ENCODE data around the gene CSNK2A1. TPM values are rescaled to one million over a fixed set of nuclear protein-coding genes. Genes with fewer than 3 reads are reported as not detected.
A peak's percentile ranks its signal among the peaks of the same experiment; 100 is the strongest.

Gene CSNK2A1
- total and polyA plus RNA-seq, 2 of the 8 experiments (the other 6 are each of a cell fraction or from before 2014, with no cell fraction given), result 117 to 260 TPM

DNA sequence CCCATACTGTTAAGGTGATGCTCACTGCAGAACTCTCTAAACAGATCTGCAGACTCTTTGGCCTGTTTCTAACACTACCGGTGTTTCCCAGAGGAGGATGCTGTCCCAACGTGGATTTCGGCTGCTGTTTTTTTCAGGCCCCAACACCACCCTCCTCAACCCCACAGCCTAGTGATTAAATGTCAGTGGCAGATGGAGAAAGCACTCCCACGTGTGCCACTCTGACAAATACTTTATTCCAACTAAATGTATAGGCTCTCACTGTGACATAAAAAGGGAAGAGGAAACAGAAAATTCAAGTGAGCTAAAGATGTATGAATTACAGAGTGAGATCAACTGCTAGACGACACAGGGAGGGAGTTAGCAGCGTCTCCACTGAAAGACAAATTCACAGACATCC lies 84.8 kb downstream of the CSNK2A1 start (continued):
- TF ChIP-seq, protein P1, sequence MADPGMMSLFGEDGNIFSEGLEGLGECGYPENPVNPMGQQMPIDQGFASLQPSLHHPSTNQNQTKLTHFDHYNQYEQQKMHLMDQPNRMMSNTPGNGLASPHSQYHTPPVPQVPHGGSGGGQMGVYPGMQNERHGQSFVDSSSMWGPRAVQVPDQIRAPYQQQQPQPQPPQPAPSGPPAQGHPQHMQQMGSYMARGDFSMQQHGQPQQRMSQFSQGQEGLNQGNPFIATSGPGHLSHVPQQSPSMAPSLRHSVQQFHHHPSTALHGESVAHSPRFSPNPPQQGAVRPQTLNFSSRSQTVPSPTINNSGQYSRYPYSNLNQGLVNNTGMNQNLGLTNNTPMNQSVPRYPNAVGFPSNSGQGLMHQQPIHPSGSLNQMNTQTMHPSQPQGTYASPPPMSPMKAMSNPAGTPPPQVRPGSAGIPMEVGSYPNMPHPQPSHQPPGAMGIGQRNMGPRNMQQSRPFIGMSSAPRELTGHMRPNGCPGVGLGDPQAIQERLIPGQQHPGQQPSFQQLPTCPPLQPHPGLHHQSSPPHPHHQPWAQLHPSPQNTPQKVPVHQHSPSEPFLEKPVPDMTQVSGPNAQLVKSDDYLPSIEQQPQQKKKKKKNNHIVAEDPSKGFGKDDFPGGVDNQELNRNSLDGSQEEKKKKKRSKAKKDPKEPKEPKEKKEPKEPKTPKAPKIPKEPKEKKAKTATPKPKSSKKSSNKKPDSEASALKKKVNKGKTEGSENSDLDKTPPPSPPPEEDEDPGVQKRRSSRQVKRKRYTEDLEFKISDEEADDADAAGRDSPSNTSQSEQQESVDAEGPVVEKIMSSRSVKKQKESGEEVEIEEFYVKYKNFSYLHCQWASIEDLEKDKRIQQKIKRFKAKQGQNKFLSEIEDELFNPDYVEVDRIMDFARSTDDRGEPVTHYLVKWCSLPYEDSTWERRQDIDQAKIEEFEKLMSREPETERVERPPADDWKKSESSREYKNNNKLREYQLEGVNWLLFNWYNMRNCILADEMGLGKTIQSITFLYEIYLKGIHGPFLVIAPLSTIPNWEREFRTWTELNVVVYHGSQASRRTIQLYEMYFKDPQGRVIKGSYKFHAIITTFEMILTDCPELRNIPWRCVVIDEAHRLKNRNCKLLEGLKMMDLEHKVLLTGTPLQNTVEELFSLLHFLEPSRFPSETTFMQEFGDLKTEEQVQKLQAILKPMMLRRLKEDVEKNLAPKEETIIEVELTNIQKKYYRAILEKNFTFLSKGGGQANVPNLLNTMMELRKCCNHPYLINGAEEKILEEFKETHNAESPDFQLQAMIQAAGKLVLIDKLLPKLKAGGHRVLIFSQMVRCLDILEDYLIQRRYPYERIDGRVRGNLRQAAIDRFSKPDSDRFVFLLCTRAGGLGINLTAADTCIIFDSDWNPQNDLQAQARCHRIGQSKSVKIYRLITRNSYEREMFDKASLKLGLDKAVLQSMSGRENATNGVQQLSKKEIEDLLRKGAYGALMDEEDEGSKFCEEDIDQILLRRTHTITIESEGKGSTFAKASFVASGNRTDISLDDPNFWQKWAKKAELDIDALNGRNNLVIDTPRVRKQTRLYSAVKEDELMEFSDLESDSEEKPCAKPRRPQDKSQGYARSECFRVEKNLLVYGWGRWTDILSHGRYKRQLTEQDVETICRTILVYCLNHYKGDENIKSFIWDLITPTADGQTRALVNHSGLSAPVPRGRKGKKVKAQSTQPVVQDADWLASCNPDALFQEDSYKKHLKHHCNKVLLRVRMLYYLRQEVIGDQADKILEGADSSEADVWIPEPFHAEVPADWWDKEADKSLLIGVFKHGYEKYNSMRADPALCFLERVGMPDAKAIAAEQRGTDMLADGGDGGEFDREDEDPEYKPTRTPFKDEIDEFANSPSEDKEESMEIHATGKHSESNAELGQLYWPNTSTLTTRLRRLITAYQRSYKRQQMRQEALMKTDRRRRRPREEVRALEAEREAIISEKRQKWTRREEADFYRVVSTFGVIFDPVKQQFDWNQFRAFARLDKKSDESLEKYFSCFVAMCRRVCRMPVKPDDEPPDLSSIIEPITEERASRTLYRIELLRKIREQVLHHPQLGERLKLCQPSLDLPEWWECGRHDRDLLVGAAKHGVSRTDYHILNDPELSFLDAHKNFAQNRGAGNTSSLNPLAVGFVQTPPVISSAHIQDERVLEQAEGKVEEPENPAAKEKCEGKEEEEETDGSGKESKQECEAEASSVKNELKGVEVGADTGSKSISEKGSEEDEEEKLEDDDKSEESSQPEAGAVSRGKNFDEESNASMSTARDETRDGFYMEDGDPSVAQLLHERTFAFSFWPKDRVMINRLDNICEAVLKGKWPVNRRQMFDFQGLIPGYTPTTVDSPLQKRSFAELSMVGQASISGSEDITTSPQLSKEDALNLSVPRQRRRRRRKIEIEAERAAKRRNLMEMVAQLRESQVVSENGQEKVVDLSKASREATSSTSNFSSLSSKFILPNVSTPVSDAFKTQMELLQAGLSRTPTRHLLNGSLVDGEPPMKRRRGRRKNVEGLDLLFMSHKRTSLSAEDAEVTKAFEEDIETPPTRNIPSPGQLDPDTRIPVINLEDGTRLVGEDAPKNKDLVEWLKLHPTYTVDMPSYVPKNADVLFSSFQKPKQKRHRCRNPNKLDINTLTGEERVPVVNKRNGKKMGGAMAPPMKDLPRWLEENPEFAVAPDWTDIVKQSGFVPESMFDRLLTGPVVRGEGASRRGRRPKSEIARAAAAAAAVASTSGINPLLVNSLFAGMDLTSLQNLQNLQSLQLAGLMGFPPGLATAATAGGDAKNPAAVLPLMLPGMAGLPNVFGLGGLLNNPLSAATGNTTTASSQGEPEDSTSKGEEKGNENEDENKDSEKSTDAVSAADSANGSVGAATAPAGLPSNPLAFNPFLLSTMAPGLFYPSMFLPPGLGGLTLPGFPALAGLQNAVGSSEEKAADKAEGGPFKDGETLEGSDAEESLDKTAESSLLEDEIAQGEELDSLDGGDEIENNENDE (IDR thresholded peaks at IDR 0.05; ENCODE audit: insufficient replicate concordance, low read length), result no peak
- TF ChIP-seq, protein P2, sequence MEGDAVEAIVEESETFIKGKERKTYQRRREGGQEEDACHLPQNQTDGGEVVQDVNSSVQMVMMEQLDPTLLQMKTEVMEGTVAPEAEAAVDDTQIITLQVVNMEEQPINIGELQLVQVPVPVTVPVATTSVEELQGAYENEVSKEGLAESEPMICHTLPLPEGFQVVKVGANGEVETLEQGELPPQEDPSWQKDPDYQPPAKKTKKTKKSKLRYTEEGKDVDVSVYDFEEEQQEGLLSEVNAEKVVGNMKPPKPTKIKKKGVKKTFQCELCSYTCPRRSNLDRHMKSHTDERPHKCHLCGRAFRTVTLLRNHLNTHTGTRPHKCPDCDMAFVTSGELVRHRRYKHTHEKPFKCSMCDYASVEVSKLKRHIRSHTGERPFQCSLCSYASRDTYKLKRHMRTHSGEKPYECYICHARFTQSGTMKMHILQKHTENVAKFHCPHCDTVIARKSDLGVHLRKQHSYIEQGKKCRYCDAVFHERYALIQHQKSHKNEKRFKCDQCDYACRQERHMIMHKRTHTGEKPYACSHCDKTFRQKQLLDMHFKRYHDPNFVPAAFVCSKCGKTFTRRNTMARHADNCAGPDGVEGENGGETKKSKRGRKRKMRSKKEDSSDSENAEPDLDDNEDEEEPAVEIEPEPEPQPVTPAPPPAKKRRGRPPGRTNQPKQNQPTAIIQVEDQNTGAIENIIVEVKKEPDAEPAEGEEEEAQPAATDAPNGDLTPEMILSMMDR (IDR thresholded peaks at IDR 0.05; ENCODE audit: control extremely low read depth in 1 of 3, insufficient read depth in 1 of 3, low read depth in 1 of 3, low read length in 3 of 3), result peak in 1 of 3 experiments; percentile 7; a peak in 1 of 4 replicates
- TF ChIP-seq HDAC6 (IDR thresholded peaks at IDR 0.05; ENCODE audit: low read depth, low read length) (no peak), RAD21 (IDR thresholded peaks at IDR 0.05 in 1 of 2, conservative IDR thresholded peaks at IDR 0.05 in 1 of 2; ENCODE audit: low read depth in 2 of 2, low read length in 2 of 2) (peak in 1 of 2 experiments; percentile 23; a peak in 1 of 4 replicates), RXRA (IDR thresholded peaks at IDR 0.05; ENCODE audit: insufficient read depth, low read depth, low read length) (no peak)
- TF ChIP-seq, protein P3, sequence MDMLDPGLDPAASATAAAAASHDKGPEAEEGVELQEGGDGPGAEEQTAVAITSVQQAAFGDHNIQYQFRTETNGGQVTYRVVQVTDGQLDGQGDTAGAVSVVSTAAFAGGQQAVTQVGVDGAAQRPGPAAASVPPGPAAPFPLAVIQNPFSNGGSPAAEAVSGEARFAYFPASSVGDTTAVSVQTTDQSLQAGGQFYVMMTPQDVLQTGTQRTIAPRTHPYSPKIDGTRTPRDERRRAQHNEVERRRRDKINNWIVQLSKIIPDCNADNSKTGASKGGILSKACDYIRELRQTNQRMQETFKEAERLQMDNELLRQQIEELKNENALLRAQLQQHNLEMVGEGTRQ (IDR thresholded peaks at IDR 0.05; ENCODE audit: low read length), result no peak

Measured in H1 (cell line).